Kidney tubule cell (primary cell): ENCODE data around the gene SLC43A2.
"Not testable (repeated sequence)": the region's sequence is repeated elsewhere in the genome, so short reads cannot be mapped to it uniquely, and the experiment has no call there.

Experiments
- DNase-seq: peaks from one replicate; pipeline ENCODE4 v3.0.0-alpha.2; 2018; ENCODE audit warnings: low spot score

Gene SLC43A2

DNA sequence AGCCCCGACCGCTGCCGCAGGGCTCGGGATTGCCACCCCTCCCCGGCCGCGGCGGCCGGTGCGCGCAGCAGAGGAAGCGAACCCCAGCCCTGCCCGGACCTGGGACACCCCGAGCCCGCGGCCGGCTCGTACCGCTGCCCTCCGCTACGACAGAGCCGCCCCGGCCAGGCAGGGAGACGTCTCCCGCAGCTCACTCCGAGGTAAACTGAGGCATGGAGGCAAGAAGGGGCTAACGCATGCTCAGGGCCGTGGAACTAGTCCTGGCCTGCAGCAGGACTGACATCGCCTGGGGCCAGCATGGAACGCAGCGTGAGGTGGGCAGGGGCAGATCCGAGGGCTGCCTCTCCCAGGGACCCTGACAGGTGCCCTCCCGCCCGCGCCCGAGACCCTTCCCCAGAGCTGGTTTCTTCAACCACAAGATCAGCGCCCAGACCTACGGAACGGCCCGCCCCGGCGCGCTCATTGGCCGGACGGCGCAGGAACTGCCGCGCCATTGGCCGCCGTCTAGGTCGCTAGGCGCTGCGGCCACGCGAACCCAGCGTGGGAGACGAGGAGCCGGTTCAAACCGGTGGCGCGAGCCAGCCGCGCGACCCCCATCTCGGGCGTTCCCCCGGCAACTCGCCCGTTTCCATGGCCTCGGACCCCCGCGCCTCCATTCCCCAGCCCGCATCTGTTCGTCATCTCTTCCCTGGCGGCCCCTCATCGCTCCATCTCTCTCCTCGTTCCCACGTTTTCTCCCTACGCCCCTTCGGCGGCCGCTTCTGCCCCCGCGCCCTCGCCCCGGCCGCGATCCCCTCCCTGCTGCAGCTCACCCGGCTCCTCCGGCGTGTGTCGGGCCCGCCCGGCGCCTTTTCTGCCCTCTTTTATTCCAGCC lies at the start of gene SLC43A2:
Gene SLC43A2, minus strand, starts transcription at position 853 of the 874 bp plus-strand sequence. CDS start 960 bp downstream, outside the sequence.
- DNase-seq: peak; percentile 79

DNA sequence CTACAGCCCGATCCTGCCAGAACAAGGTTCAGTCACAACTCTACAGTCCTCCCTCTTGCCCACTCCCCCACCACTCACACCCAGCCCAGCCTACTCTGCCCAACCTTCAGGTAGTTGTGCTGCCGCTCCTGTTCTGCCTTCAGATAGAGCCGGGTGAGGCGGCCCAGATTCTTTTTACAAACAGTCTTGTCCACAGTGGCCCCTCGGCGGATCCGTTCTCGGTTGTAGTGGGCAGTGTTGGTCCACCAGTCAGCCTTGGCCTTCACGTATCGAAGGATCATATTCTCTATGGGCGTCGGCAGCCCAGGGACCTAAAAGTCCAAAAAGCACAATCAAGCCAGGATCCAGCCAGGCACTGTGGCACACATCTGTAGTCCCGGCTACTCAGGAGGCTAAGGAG lies 47.8 kb upstream of the SLC43A2 start:
- DNase-seq: no peak

DNA sequence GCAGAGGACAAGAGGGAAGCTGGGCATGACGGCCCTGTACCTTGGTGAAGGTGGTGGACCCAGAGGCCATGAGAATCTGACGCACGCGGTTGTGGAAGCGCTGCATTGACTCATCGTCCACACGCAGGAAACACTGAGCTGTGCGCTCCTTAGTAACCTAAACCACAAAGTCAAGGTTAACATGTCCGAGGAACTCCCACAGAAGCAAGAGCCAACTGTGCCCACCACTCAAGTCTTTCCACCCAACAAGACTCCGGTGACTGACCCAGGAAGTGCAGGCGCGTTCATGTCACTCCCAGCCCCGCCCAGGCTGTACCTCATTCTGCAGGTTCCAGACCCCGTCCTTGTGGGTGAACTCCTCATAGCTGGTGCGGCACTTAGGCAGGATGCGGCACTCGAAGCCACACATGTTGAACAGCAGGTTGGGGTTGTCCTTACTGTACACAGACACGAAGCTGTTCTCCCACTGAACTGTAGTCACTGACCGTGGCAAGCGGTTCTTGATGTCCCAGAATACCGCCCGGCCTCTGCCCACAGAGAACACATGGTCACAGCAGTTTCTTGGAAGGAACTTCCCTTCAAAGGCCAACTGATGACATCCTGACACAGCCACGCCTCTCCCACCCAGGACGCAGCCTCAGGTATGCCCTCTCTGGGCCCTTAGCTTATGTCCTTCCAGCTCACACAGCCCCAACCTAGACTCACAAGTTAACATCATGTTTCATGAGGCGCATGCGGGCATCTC lies 44.6 kb upstream of the SLC43A2 start:
- no peak for DNase-seq

DNA sequence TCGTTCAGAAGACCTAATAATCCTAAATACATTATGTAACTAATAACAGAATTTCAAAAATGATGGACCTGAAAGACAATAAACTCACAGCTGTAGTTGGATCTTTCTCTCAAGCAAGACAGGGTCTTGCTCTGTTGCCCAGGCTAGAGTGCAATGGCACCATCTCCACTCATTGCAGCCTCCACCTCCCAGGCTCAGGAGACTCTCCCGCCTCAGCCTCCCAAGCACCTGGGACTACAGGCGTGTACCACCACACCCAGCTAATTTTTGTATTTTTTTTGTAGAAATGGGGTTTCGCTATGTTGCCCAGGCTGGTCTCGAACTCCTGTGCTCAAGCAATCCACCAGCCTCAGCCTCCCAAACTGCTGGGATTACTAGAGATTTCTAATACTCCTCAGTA lies 35.3 kb upstream of the SLC43A2 start:
- DNase-seq: not testable (repeated sequence)

DNA sequence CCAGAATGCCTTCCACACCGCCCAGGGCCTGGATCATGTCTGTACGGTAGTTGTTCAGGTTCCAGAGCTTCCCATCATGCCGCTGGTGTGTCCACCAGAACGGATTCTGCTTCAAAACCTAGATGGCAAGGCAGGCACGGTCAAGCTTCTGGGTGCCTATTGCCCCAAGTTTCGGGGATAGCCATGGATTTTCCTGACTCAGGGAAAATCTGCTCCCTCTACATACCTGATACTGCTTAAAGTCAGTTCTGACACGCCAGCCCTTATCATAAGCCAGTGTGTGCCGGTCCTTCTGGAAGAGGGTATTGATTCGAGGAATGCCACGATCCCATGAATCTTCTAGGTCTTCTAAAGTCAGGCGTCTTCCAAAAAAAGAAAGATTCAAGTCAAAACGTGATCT lies 32.4 kb upstream of the SLC43A2 start:
- DNase-seq: no peak

DNA sequence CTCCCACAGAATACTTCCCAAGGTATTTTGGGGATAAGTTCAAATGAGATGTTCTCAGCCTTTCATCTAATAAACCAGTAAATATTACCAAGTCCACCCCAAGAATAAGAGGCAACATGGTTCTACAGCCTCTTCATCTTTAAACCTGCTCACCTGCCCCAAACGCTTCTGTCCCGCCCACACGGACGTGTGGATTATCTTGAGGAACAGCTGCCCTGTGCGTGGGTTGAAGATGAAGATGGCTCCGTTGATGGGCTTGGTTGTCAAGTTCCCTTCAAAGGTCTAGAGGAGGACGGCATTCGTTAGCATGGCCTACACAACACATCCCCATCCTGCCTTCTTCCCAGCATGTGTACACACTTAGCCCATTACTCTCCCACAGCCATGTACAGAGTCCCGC lies 29.5 kb upstream of the SLC43A2 start:
- DNase-seq: no peak

DNA sequence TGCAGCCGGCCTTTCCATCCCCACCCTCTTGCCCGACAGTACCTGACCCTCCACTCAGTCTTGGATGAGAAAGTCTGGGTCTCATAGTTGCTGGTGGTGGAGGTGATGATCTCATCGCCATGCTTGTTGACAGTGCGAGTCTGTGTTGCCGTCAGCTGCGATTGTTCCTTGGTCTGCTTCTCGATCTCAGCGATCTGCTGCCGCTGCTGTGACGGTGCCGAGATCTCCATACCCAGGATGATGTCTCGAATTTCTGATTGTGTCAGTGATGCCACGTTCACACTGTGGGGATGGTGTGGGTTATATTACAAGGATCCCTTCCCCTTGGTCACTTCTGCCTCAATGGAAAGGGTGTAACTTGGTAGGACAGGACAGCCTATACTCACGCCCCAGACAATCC lies 25.1 kb upstream of the SLC43A2 start:
- DNase-seq: no peak

GRCh38 chr17:1652794-1653193 lies 24.2 kb upstream of the SLC43A2 start:
- DNase-seq: not testable (repeated sequence)

DNA sequence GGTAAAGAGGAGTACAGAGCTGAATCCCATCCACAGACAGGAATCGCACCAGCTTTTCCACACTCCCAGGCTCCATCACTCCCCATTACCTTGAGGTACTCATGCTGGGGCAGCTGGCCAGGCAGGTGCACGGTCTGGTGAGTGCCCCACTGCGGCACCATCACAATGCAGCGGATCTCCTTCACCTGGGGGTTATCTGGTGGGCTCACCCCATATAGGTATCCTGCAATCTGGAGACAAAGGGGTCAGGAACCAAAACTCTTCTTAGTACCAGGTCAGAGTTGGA lies 22.9 kb upstream of the SLC43A2 start:
- DNase-seq: no peak

DNA sequence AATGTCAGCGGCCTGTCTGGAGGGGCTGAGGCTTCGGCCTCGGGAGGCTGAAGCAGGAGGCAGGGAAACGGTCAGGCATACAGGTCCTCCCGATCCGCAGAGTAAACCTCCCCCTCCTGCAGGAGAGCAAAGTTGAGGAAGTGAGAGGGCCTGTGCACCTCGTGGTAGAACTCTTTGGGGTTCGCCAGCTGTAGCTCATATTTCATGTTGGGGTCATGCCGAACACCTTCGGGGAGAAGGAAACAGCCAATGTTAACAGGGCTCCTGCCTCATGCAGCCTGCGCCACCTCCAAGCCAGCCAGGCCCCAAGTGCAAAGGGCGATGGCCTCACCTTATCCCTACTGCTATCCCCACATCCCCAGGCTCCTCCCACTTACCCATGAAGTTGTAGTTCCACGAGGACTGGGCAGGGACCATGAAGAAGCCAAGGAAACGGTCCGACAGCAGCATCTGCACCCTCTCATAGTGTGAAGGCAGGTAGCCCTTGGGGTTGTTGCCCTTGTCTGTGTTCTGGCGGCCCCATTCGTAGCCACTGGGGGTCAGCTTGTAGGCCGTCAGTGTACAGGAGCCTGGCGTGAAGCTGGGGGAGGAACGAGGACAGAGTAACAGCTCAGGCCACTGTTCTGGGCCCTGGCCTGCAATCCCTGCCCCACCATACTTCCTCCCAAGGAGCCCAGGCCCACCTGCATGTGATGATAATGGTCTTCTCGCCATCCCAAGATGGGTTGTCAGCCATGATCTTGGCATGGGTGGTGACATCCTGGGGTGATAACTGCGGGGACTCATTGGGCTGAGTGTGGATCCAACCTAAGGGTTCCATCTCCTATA lies 22.3 kb upstream of the SLC43A2 start:
- DNase-seq: no peak

DNA sequence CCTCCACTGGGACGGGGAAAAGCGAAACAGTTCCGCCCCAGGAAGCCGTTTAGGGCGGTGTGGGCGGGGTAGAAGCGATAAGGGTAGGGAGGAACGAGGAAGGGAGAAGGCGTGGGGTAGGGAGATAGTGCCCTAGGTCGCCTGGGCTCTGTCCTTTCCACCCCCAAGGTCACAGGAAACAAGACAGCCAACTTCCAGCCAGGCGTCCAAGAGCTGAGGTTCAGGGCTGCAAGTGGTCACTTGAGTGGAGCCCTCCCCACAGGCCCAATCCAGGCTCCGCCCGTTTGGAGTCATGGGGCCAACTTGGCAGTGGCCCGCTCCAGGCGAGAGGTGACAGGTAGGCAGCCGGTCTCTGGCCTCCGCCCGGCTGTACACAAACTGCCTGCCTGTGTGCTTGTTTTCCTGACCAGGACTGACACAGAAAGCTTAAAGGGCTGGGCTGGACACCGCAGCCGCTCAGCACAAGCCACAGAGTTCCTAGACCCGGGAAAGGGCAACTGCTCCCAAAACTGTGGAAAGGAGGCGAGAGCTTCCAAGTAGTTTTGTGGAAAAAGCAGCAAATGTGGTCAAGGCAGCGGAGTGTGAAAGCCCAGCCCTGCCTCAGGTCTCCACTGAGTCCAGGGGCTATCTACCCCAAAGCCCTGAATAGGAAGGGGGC lies 21.3 kb upstream of the SLC43A2 start, which contains the start of gene RILP:
Gene RILP, minus strand, starts transcription at position 23 of the 658 bp plus-strand sequence. CDS start 62 bp downstream, outside the sequence.
- peak; percentile 80 for DNase-seq

- DNase-seq: peak; percentile 94
Observed at GRCh38 chr17:1648963-1649843, 20.6 kb upstream of the SLC43A2 start.

DNA sequence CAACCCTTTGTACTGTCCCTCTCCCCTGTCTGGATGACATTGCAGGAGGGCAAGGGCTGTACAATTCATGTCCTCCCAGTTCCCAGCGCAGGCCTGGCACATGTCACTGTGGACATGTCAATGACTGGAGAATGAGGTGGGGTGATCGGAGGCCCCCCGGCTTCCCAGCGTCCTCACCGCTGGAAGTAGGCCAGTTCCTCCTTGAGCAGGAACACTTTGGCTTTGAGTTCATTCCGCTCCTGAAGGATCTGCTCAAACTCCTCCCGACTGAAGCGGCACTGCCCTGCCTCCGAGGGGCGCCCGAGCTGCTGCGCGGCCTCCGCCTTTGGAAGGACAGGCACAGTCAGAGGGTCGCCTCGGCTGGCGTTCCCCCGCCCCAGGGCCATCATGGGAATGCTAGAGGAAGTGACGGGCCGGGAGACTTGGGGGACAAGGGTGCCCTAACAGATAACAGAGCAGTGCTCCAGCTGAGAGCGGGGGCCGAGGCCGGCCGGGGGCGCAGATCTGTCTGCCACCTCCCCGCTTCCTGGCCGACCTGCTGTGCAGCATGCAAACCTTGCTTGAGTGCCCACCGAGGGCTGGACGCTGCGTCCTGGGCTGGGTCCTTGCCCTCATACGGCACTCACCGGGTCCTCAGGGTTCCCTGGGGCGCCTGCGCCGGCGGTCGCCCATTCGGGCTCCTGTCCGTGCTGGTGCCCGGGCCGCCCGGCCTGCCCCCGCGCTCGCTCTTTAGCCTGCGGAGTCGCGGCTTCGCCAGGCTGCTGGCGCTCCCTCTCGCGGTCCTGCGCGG lies 19.7 kb upstream of the SLC43A2 start:
- DNase-seq: no peak

DNA sequence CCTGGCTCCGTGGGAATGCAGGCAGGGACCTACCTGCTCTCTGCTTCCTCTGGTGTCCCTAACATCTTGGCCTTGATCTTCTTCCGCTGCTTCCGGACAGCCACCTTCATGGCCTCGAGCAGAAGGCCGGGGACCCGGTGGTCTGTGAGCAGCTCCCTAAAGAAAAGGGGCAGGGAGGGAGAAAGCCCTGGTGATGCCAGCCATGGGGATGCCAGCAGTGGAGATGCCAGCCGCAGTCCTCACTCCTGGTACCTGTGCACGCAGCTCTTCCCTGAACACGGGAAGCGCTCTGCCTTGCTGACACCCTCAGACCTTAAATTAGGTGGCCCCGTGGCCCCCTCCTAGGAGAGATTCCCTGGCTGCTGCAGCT lies 19.2 kb upstream of the SLC43A2 start:
- DNase-seq: no peak

DNA sequence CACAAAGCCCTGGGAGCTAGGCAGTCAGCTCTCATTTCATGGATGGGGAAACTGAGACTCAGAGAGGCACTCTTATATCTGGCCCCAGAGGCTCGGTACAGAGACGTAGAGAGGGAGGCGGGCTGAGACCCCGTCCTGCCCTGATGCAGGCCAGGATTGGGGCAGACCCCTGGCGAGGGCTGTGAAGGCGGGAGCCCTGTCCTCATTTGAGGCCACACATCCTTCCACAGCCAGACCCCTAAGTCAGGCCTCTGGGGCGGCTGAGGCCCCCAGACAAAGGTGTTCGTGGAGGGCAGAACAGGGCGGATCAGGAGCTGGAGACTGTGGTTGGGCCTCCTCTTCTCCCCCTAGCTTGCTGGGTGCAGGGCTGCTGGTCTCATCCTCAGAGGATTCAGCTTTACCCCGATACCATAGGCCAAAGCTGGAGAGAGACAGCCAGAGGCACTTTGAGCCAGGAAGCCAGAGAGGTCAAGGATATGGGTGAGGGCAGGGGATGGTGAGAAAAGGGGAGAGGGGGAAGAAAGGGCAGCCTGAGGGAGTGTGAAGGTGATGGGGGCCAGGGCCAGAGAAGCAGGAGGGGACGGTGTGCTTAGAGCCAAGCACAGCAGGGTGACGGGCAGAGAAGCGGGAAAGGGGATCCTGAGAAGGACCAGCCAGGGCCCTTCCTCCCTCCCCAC lies 17.7 kb upstream of the SLC43A2 start:
- DNase-seq: no peak

GRCh38 chr17:1645207-1646171 lies 16.9 kb upstream of the SLC43A2 start, which contains the start of gene SCARF1:
Gene SCARF1, minus strand, starts transcription at chr17:1645732. Its CDS starts 35 bp downstream, at chr17:1645697.
- DNase-seq: no peak

- peak; percentile 88 for DNase-seq
Observed at GRCh38 chr17:1644493-1645206, 16.0 kb upstream of the SLC43A2 start.
